ENCODE results near the gene NECTIN2. TPM values are rescaled to one million over a fixed set of nuclear protein-coding genes. Genes with fewer than 3 reads are reported as not detected.

The NECTIN2 gene
- total and polyA plus RNA-seq, 8 donors, result 1.8 to 160 (median 73.8) TPM

- H3K4me3 ChIP-seq, result no peak overlapping the region
- DNase-seq, result peak; percentile 87 to 94
- WGBS, 5 donors, result 0 to 7% (median 4%) methylated on average over 2 to 3 of the region's 3 CpGs
- H3K36me3 ChIP-seq, result peaks cover 0 to 8% (median 1%) of the 10 kb centered on the region in 4 donors
- peaks cover 0 to 25% (median 22%) of the 10 kb centered on the region in 4 donors for H3K4me1 ChIP-seq
- TF ChIP-seq POLR2A (IDR thresholded peaks at IDR 0.05) (no peak), CTCF (IDR thresholded peaks at IDR 0.05) (peak in 5 of 7 experiments; percentile 86 to 96 (median 94)), POLR2AphosphoS5 (IDR thresholded peaks at IDR 0.05) (peak in 1 of 3 donors; percentile 35)
- H3K27ac ChIP-seq, result no peak overlapping the region
- peaks cover 0 to 4% (median 0%) of the 10 kb centered on the region in 4 donors for H3K9me3 ChIP-seq
- intact Hi-C loops (cut with DNase I; ENCODE audit: low total_unique reads), result loop anchor here (5.0 kb wide), 1 partner anchor 42 kb away; no protein-coding TSS in a partner anchor
- no peaks in the 10 kb centered on the region for H3K27me3 ChIP-seq
Measured at GRCh38 chr19:44800461-44800860, 45.6 kb upstream of the NECTIN2 start.

- 89 to 94% (median 94%) methylated on average over 13 of the region's 13 CpGs for WGBS, 5 donors
- H3K27me3 ChIP-seq, result peaks cover 0 to 5% (median 0%) of the 10 kb centered on the region in 3 donors
- intact Hi-C loops (cut with DNase I; ENCODE audit: low total_unique reads), result loop anchor here (5.0 kb wide), 1 partner anchor 39 kb away; no protein-coding TSS in a partner anchor
- no peak overlapping the region for H3K4me3 ChIP-seq
- H3K9me3 ChIP-seq, result peaks cover 0 to 4% (median 0%) of the 10 kb centered on the region in 4 donors
- peaks cover 0 to under 1% (median 0%) of the 10 kb centered on the region in 4 donors for H3K36me3 ChIP-seq
- no peak for DNase-seq
- H3K27ac ChIP-seq, result no peak overlapping the region
- no peak for TF ChIP-seq CTCF (IDR thresholded peaks at IDR 0.05)
- TF ChIP-seq POLR2AphosphoS5 (IDR thresholded peaks at IDR 0.05), result no peak
- TF ChIP-seq POLR2A (IDR thresholded peaks at IDR 0.05), result no peak
- no peak for TF ChIP-seq EP300 (IDR thresholded peaks at IDR 0.05)
- peaks cover 16 to 28% (median 22%) of the 10 kb centered on the region in 4 donors for H3K4me1 ChIP-seq
Measured at GRCh38 chr19:44803442-44804428, 42.4 kb upstream of the NECTIN2 start.

- no peak for DNase-seq
- Histone ChIP-seq H3K9me3 (peaks cover 0 to 4% (median 0%) of the 10 kb centered on the region in 4 donors), H3K36me3 (peaks cover 0 to 2% (median 0%) of the 10 kb centered on the region in 4 donors), H3K27ac (no peak overlapping the region), H3K4me3 (no peak overlapping the region), H3K27me3 (peaks cover 0 to 10% (median 0%) of the 10 kb centered on the region in 3 donors), H3K4me1 (peaks cover 24 to 44% (median 33%) of the 10 kb centered on the region in 4 donors)
- WGBS, 5 donors, result 82 to 85% (median 83%) methylated on average over 7 of the region's 7 CpGs
- TF ChIP-seq CTCF (IDR thresholded peaks at IDR 0.05), result no peak
- intact Hi-C loops (cut with DNase I; ENCODE audit: low total_unique reads), result no loop called here
Measured at GRCh38 chr19:44806291-44806690, 39.8 kb upstream of the NECTIN2 start.

- WGBS, 5 donors, result 26 to 82% (median 37%) methylated on average over 3 to 5 of the region's 5 CpGs
- peaks cover 24 to 44% (median 33%) of the 10 kb centered on the region in 4 donors for H3K4me1 ChIP-seq
- H3K27me3 ChIP-seq, result peaks cover 0 to 10% (median 0%) of the 10 kb centered on the region in 3 donors
- peak overlapping the region; percentile 50 to 84 (median 81) for H3K27ac ChIP-seq
- intact Hi-C loops (cut with DNase I; ENCODE audit: low total_unique reads), result no loop called here
- no peak overlapping the region for H3K4me3 ChIP-seq
- peaks cover 0 to 4% (median 0%) of the 10 kb centered on the region in 4 donors for H3K9me3 ChIP-seq
- TF ChIP-seq CTCF (IDR thresholded peaks at IDR 0.05) (no peak), POLR2A (IDR thresholded peaks at IDR 0.05) (no peak), POLR2AphosphoS5 (IDR thresholded peaks at IDR 0.05) (no peak), EP300 (IDR thresholded peaks at IDR 0.05) (no peak)
- peaks cover 0 to 5% (median 1%) of the 10 kb centered on the region in 4 donors for H3K36me3 ChIP-seq
- peak; percentile 58 to 67 for DNase-seq
Measured at GRCh38 chr19:44807162-44807561, 38.9 kb upstream of the NECTIN2 start.

Measured in stomach (tissue), 9 donors.